Non-pigmented ciliary epithelial cell (primary cell): ENCODE results near the gene NUDCD2.
A peak's percentile ranks its signal among the peaks of the same experiment; 100 is the strongest.
"Not testable (repeated sequence)": the region's sequence is repeated elsewhere in the genome, so short reads cannot be mapped to it uniquely, and the experiment has no call there.

ENCODE experiments used
- DNase-seq: peaks from one replicate; pipeline ENCODE4 v3.0.0-alpha.2; 2010; ENCODE audit warnings: low read depth

Gene NUDCD2

GRCh38 chr5:163426128-163426527 is 33.8 kb downstream of the NUDCD2 start:
- DNase-seq = not testable (repeated sequence)

GRCh38 chr5:163424836-163425235 is 35.1 kb downstream of the NUDCD2 start:
- no peak for DNase-seq

GRCh38 chr5:163415673-163416072 is 44.2 kb downstream of the NUDCD2 start:
- not testable (repeated sequence) for DNase-seq

GRCh38 chr5:163410505-163410904 is 49.4 kb downstream of the NUDCD2 start:
- no peak for DNase-seq

- DNase-seq = no peak
These were observed 50.5 kb downstream of the NUDCD2 start for GRCh38 chr5:163409384-163409783.

- DNase-seq = peak; percentile 10
These were observed 51.5 kb downstream of the NUDCD2 start for GRCh38 chr5:163408311-163408923.

GRCh38 chr5:163407034-163407655 is 52.8 kb downstream of the NUDCD2 start:
- peak; percentile 10 for DNase-seq

GRCh38 chr5:163404364-163405173 is 55.3 kb downstream of the NUDCD2 start:
- no peak for DNase-seq

GRCh38 chr5:163402007-163402406 is 57.9 kb downstream of the NUDCD2 start:
- no peak for DNase-seq

GRCh38 chr5:163401271-163401670 is 58.6 kb downstream of the NUDCD2 start:
- DNase-seq = no peak

- no peak for DNase-seq
These were observed 60.0 kb downstream of the NUDCD2 start for GRCh38 chr5:163399923-163400322.

GRCh38 chr5:163397354-163397753 is 62.5 kb downstream of the NUDCD2 start:
- DNase-seq = no peak

- not testable (repeated sequence) for DNase-seq
These were observed 63.0 kb downstream of the NUDCD2 start for GRCh38 chr5:163396818-163397340.
